DND-41 (cell line): ENCODE data around the gene NMBR.
"Not testable (repeated sequence)": the region's sequence is repeated elsewhere in the genome, so short reads cannot be mapped to it uniquely, and the experiment has no call there.

Experiments
- ATAC-seq: fragments of 200-7000 bp; cut with Tn5 transposase; 3 replicates; pipeline ENCODE4 v1.9.1; 2021; ENCODE audit warnings: low read depth; ENCODE audit not compliant: insufficient read depth
- DNase-seq: peaks from one replicate; pipeline ENCODE4 v3.0.0-alpha.2; 2020
- H2AFZ ChIP-seq: 2 replicates; pipeline ENCODE4 v1.6.0; 2012; ENCODE audit warnings: low read depth, low read length
- H3K27ac ChIP-seq: 2 replicates; pipeline ENCODE4 v1.5.1; 2012; ENCODE audit warnings: low read length, inconsistent platforms
- H3K27me3 ChIP-seq: fragments of 200-600 bp; sonication (generic); 2 replicates; pipeline ENCODE4 v1.6.0; 2012; ENCODE audit warnings: low read length, mild to moderate bottlenecking, inconsistent platforms; ENCODE audit not compliant: insufficient read depth, poor library complexity
- H3K36me3 ChIP-seq: 2 replicates; pipeline ENCODE4 v1.5.1; 2012; ENCODE audit warnings: low read length, inconsistent platforms; ENCODE audit not compliant: insufficient read depth
- H3K4me1 ChIP-seq: 2 replicates; pipeline ENCODE4 v1.5.1; 2012; ENCODE audit warnings: mild to moderate bottlenecking, low read length; ENCODE audit not compliant: insufficient read depth
- H3K4me2 ChIP-seq: 2 replicates; pipeline ENCODE4 v1.6.0; 2012; ENCODE audit warnings: mild to moderate bottlenecking, moderate library complexity, low read length, inconsistent platforms; ENCODE audit not compliant: insufficient read depth
- H3K4me3 ChIP-seq, 2 experiments: fragments of 200-600 bp in 1 of 2; shearing (Covaris generic) in 1 of 2; 2 replicates each; pipeline ENCODE4 v1.5.1; 2012 to 2016; ENCODE audit warnings: inconsistent platforms in 2 of 2, low read length in 2 of 2, mild to moderate bottlenecking in 2 of 2, low read depth in 1 of 2, moderate library complexity in 1 of 2
- H3K79me2 ChIP-seq: 2 replicates; pipeline ENCODE4 v1.6.0; 2012; ENCODE audit warnings: low read length, inconsistent platforms; ENCODE audit not compliant: insufficient read depth
- H3K9ac ChIP-seq: 2 replicates; pipeline ENCODE4 v1.6.0; 2012; ENCODE audit warnings: low read depth, mild to moderate bottlenecking, inconsistent platforms, low read length, moderate library complexity
- H3K9me3 ChIP-seq: 2 replicates; pipeline ENCODE4 v1.5.1; 2012; ENCODE audit warnings: low read length, moderate library complexity, mild to moderate bottlenecking, inconsistent platforms; ENCODE audit not compliant: insufficient read depth, severe bottlenecking
- H4K20me1 ChIP-seq: 2 replicates; pipeline ENCODE4 v1.6.0; 2012; ENCODE audit warnings: low read length; ENCODE audit not compliant: insufficient read depth
- EZH2 ChIP-seq: IDR thresholded peaks from 3 replicates; pipeline ENCODE4 v1.6.1; 2012; ENCODE audit warnings: borderline replicate concordance, low read depth, mild to moderate bottlenecking, moderate library complexity, low read length, inconsistent platforms; ENCODE audit not compliant: severe bottlenecking
- TF ChIP-seq, protein P1 (sequence below): IDR thresholded peaks from 2 replicates; pipeline ENCODE4 v1.5.1; 2012; ENCODE audit warnings: borderline replicate concordance, low read length, moderate library complexity, mild to moderate bottlenecking; ENCODE audit not compliant: poor library complexity, severe bottlenecking; ENCODE audit errors: extremely low read depth

The NMBR gene

DNA sequence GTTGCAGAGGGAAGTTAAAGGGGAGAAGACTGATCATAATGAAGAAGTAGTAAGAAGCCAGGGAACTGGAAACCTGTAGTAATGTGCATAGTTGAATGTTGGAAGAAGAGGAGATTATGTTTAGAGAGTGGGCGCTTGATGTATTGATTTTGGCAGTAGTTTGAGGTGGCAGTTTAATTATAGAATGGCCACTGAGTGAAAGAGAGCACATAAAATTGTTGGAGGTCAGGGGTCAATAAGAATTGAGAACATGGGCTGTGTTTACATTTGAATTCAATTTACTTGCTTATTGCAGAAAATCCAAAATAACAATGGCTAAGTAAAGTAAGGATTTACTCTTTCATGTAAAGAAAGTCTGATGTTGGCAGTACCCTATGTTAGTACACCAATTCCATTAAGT, 15.9 kb upstream of the NMBR start:
- no peak for ATAC-seq
- peaks cover 18% of the 10 kb centered on the region for H3K36me3 ChIP-seq
- no peak overlapping the region for H3K4me2 ChIP-seq
- H3K79me2 ChIP-seq, result peaks cover 91% of the 10 kb centered on the region
- no peaks in the 10 kb centered on the region for H3K9me3 ChIP-seq
- no peaks in the 10 kb centered on the region for H3K27me3 ChIP-seq
- no peak overlapping the region for H3K4me3 ChIP-seq
- TF ChIP-seq, protein P1, sequence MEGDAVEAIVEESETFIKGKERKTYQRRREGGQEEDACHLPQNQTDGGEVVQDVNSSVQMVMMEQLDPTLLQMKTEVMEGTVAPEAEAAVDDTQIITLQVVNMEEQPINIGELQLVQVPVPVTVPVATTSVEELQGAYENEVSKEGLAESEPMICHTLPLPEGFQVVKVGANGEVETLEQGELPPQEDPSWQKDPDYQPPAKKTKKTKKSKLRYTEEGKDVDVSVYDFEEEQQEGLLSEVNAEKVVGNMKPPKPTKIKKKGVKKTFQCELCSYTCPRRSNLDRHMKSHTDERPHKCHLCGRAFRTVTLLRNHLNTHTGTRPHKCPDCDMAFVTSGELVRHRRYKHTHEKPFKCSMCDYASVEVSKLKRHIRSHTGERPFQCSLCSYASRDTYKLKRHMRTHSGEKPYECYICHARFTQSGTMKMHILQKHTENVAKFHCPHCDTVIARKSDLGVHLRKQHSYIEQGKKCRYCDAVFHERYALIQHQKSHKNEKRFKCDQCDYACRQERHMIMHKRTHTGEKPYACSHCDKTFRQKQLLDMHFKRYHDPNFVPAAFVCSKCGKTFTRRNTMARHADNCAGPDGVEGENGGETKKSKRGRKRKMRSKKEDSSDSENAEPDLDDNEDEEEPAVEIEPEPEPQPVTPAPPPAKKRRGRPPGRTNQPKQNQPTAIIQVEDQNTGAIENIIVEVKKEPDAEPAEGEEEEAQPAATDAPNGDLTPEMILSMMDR, result no peak
- TF ChIP-seq EZH2, result no peak
- H3K4me1 ChIP-seq, result no peaks in the 10 kb centered on the region
- no peak overlapping the region for H3K9ac ChIP-seq
- H3K27ac ChIP-seq, result no peak overlapping the region
- no peak for DNase-seq
- peaks cover 67% of the 10 kb centered on the region; the same call in 1 of the 2 replicates for H4K20me1 ChIP-seq
- H2AFZ ChIP-seq, result no peak overlapping the region

DNA sequence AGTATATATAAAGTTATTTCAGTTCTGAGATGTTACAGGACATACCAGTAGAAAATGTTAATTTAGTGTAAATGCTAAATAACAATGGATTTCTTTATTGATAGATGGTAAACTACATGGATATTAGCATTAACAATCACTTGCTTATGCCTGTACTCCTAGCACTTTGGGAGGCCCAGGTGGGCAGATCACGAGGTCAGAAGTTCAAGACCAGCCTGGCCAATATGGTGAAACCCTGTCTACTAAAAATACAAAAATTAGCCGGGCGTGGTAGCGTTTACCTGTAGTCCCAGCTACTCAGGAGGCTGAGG, 9.8 kb upstream of the NMBR start:
- not testable (repeated sequence) for H3K9me3 ChIP-seq, H3K4me3 ChIP-seq, H3K27me3 ChIP-seq, H3K4me2 ChIP-seq, H3K4me1 ChIP-seq, ATAC-seq, H3K9ac ChIP-seq, H3K36me3 ChIP-seq, H2AFZ ChIP-seq, H3K27ac ChIP-seq, DNase-seq
- Histone ChIP-seq H3K79me2 (peaks cover 98% of the 10 kb centered on the region), H4K20me1 (peaks cover 60% of the 10 kb centered on the region)

DNA sequence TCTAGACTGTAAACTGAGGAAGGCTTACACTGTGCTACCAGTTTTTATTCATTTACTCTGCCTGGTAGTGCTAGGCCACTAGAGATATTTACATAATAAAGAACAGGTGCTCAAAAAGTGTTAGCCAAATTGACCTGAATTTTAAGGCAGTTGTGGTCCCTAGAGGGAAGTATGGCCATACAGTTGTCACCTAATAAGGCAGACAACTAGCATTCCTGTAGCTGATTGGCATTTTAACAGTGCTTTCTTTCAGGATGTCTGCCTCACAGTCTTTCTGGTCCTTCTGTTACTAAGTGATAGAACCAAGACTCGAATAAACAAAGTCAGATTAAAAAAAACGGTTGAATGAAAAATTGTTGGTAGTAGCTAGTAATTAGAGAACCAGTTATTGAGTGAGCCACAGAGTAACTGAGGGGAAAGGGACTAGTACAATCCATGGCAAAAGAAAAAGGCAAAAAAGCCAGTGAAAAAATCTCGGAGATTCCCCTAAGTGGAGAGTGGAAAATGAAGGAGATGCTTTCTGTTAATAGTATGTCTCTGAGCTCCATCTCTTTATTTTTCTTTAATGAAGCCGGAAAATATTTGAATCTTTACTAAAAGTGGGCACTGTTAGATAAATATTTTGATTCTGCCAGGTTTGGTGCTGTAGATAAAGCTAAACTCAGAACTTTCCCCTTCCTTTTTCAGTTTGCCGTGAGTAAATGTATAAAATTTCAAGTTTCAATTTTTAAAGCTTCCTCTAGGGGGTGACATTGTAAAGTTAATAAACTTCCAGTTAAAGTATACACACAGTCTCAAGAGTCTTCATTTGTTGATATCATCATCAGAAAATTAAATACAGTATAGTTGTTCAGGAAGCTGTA, 9.2 kb upstream of the NMBR start:
- H2AFZ ChIP-seq, result no peak overlapping the region
- H3K9me3 ChIP-seq, result no peaks in the 10 kb centered on the region
- DNase-seq (no peak), ATAC-seq (peak; percentile 77)
- H4K20me1 ChIP-seq, result peaks cover 60% of the 10 kb centered on the region
- TF ChIP-seq, protein P1, result peak; percentile 59
- TF ChIP-seq EZH2, result no peak
- no peak overlapping the region for H3K27ac ChIP-seq
- H3K36me3 ChIP-seq, result no peaks in the 10 kb centered on the region
- H3K27me3 ChIP-seq, result no peaks in the 10 kb centered on the region
- no peak overlapping the region for H3K4me3 ChIP-seq
- H3K4me1 ChIP-seq, result no peaks in the 10 kb centered on the region
- H3K9ac ChIP-seq, result no peak overlapping the region
- no peak overlapping the region for H3K4me2 ChIP-seq
- H3K79me2 ChIP-seq, result peaks cover 98% of the 10 kb centered on the region

DNA sequence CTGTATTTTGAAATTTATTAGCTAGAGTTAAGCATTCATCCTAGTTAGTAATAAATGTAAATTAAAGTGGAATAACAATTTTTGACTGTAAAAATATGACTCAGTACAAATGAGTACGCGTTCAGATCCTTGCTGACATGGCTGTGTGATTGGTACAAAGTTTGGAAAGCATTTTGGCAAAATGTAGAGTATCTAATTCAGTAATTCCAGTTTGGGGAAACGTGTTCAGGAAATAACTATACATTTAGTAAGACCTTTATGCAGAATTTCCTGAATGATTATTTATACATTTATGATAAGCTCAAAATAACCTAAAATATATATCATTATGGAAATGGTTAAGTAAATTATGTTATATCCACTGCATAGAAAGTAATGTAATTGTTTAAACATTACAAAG, 8.2 kb upstream of the NMBR start:
- H3K27me3 ChIP-seq, result no peaks in the 10 kb centered on the region
- H3K9me3 ChIP-seq, result no peaks in the 10 kb centered on the region
- no peak for ATAC-seq
- no peak overlapping the region for H3K4me2 ChIP-seq
- H3K36me3 ChIP-seq, result peaks cover 4% of the 10 kb centered on the region
- no peak overlapping the region for H3K27ac ChIP-seq
- no peak for DNase-seq
- no peak overlapping the region for H2AFZ ChIP-seq
- no peaks in the 10 kb centered on the region; the same call in 1 of the 2 replicates for H3K4me1 ChIP-seq
- peaks cover 98% of the 10 kb centered on the region for H3K79me2 ChIP-seq
- H3K4me3 ChIP-seq, result no peak overlapping the region
- TF ChIP-seq, protein P1, result no peak
- no peak for TF ChIP-seq EZH2
- no peak overlapping the region for H3K9ac ChIP-seq
- peaks cover 58% of the 10 kb centered on the region for H4K20me1 ChIP-seq
